SJSA1 (cell line): Measurements from ENCODE around the gene TMEM176A. TPM values are rescaled to one million over a fixed set of nuclear protein-coding genes. Genes with fewer than 3 reads are reported as not detected.

Experiments used
- DNase-seq, 2 experiments: peaks; one replicate each; pipeline ENCODE4 v3.0.0-alpha.2; 2015 to 2020; ENCODE audit warnings: low spot score in 2 of 2, low read depth in 1 of 2
- H3K27ac ChIP-seq: fragments of 250-450 bp; sonication (Bioruptor Pico); 2 replicates; pipeline ENCODE4 v1.5.1; 2020; ENCODE audit warnings: mild to moderate bottlenecking, moderate library complexity
- H3K27me3 ChIP-seq: fragments of 250-450 bp; sonication (Bioruptor Pico); replicated peaks from 2 replicates; pipeline ENCODE4 v1.5.1; 2020; ENCODE audit warnings: mild to moderate bottlenecking, moderate library complexity
- H3K36me3 ChIP-seq: fragments of 250-450 bp; sonication (Bioruptor Pico); 2 replicates; pipeline ENCODE4 v1.5.1; 2020; ENCODE audit warnings: mild to moderate bottlenecking
- H3K4me1 ChIP-seq: fragments of 250-450 bp; sonication (Bioruptor Pico); replicated peaks from 2 replicates; pipeline ENCODE4 v1.6.1; 2021; ENCODE audit warnings: mild to moderate bottlenecking
- H3K4me3 ChIP-seq: fragments of 250-450 bp; sonication (Bioruptor Pico); 2 replicates; pipeline ENCODE4 v1.5.1; 2020; ENCODE audit warnings: mild to moderate bottlenecking
- H3K9me3 ChIP-seq: fragments of 250-450 bp; sonication (Bioruptor Pico); replicated peaks from 2 replicates; pipeline ENCODE4 v1.5.1; 2020; ENCODE audit warnings: mild to moderate bottlenecking
- total RNA-seq: library from RNA; depleted of rRNA; stranded (reverse); fragments of >200 nt; shearing (Covaris generic); gene quantifications from 2 replicates; pipeline ENCODE4 v1.2.3, GENCODE V29; 2014

TMEM176A gene
- total RNA-seq, 1 experiment from 2014 or later: not detected

- H3K4me1 ChIP-seq: no peaks in the 10 kb centered on the region
- H3K36me3 ChIP-seq: no peaks in the 10 kb centered on the region
- no peak overlapping the region for H3K27ac ChIP-seq
- no peak overlapping the region for H3K4me3 ChIP-seq
- H3K27me3 ChIP-seq: 0 out of 2 replicates have a peak, but pooled peaks cover 4% of the 10 kb centered on the region
- no peak for DNase-seq
- no peaks in the 10 kb centered on the region for H3K9me3 ChIP-seq
These were observed 18.4 kb downstream of the TMEM176A start for GRCh38 chr7:150818971-150819370.

- Histone ChIP-seq H3K4me3 (no peak overlapping the region), H3K27me3 (0 out of 2 replicates have a peak, but pooled peaks cover 4% of the 10 kb centered on the region), H3K36me3 (no peaks in the 10 kb centered on the region), H3K9me3 (no peaks in the 10 kb centered on the region), H3K27ac (no peak overlapping the region), H3K4me1 (no peaks in the 10 kb centered on the region)
- DNase-seq: no peak
These were observed 19.6 kb downstream of the TMEM176A start for GRCh38 chr7:150820148-150820547.

- H3K27ac ChIP-seq: no peak overlapping the region
- H3K4me1 ChIP-seq: no peaks in the 10 kb centered on the region
- no peaks in the 10 kb centered on the region for H3K9me3 ChIP-seq
- DNase-seq: no peak
- H3K4me3 ChIP-seq: no peak overlapping the region
- peaks cover 4% of the 10 kb centered on the region; the same call in 1 of the 2 replicates for H3K27me3 ChIP-seq
- H3K36me3 ChIP-seq: no peaks in the 10 kb centered on the region
These were observed 20.1 kb downstream of the TMEM176A start for GRCh38 chr7:150820578-150821198.

- H3K27ac ChIP-seq: no peak overlapping the region
- H3K36me3 ChIP-seq: no peaks in the 10 kb centered on the region
- H3K4me1 ChIP-seq: no peaks in the 10 kb centered on the region
These were observed 22.5 kb downstream of the TMEM176A start for GRCh38 chr7:150823043-150823442.

GRCh38 chr7:150823484-150824126 lies 23.0 kb downstream of the TMEM176A start:
- Histone ChIP-seq H3K4me3 (no peak overlapping the region), H3K27ac (no peak overlapping the region), H3K9me3 (no peaks in the 10 kb centered on the region), H3K36me3 (no peaks in the 10 kb centered on the region), H3K4me1 (no peaks in the 10 kb centered on the region), H3K27me3 (peaks cover 4% of the 10 kb centered on the region; the same call in 1 of the 2 replicates)
- no peak for DNase-seq

More at GRCh38 chr7:150823043-150823442, 22.5 kb downstream of the TMEM176A start:
- Histone ChIP-seq H3K4me3 (no peak overlapping the region), H3K27me3 (peaks cover 4% of the 10 kb centered on the region; the same call in 1 of the 2 replicates), H3K9me3 (no peaks in the 10 kb centered on the region)
- DNase-seq: no peak

DNA sequence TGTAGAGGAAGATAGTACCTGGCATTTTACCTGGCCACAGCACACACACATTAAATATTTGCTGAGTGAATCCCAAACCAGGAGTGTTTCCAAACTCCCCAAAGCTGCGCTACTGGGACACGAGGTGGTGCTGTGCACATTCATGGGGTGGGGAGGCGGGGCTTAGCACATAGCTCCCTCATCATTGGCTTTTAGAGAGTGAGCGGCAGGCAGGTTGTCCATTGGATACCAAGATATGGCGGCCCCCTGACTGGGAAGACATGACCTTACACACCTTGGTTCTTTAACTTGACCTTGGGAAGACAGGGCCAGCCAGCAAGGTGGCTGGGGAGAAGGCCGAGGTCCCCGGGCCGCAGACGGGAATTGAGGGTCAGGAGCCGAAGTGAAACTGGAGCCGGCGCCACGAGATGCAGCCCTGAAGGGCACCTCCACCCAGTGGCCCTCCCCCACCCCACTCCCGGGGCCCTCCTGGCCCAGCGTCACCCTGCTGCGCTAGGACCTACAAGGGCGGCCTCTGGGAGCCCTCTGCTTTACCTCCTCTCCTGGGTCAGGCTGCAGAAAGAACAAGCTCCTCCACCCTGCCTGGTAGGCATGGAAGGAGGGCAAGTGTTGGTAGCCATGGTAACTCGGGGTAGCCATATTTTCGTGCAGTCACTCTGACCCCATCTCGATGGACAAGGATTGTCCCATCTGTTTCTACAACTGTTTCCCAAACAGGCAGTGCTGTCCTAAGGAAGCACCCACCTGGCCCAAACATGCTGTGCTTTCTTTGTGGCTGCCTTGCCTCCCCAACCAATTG lies 24.0 kb downstream of the TMEM176A start:
- H3K36me3 ChIP-seq: no peaks in the 10 kb centered on the region
- no peaks in the 10 kb centered on the region for H3K4me1 ChIP-seq
- no peak for DNase-seq
- no peak overlapping the region for H3K4me3 ChIP-seq
- H3K27ac ChIP-seq: no peak overlapping the region
- H3K27me3 ChIP-seq: peaks cover 4% of the 10 kb centered on the region; the same call in 1 of the 2 replicates
- no peaks in the 10 kb centered on the region for H3K9me3 ChIP-seq

DNA sequence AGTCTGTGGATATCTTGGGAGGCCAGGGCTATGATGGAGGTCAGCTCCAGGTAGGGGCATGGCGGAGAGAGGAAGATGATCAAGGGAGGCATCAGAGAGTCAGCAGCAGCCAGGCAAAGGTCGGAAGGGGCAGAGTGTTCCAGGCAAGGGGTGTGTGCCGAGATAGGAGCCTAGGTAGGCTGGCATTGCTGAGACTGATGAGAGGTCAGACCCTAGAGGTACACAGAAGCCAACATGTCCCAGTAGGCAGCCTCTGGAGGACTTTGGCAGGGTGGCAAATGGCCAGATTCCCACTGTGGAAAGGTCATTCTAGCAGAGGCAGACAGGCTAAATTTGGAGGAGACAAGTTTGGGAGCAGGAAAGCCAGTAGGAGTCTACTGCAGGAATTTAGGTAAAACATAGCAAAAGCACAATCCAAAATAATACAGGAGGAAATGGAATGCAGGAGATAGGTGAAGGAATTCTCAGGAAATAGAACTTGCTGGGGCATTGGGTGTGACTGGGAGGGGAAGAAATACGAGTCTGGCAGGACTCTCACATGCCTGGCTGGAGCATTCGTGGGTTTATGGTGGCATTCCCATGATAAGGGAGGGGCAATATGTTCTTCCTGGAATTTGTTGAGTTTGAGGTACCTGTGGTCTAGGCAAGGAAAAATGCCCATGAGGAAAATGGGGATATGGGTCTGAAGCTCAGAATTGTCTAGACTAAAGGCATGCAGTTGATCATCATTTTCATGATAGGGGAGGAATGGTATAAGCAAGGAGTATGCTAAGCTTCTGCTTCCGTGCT lies 25.7 kb downstream of the TMEM176A start:
- Histone ChIP-seq H3K9me3 (no peaks in the 10 kb centered on the region), H3K27ac (no peak overlapping the region), H3K4me3 (no peak overlapping the region), H3K27me3 (peaks cover 4% of the 10 kb centered on the region; the same call in 1 of the 2 replicates), H3K4me1 (no peaks in the 10 kb centered on the region), H3K36me3 (no peaks in the 10 kb centered on the region)
- no peak for DNase-seq

- DNase-seq: no peak
- Histone ChIP-seq H3K27ac (no peak overlapping the region), H3K36me3 (no peaks in the 10 kb centered on the region), H3K4me1 (no peaks in the 10 kb centered on the region), H3K9me3 (no peaks in the 10 kb centered on the region), H3K27me3 (no peaks in the 10 kb centered on the region; the same call in 1 of the 2 replicates), H3K4me3 (no peak overlapping the region)
These were observed 27.8 kb downstream of the TMEM176A start for GRCh38 chr7:150828384-150828783.

DNA sequence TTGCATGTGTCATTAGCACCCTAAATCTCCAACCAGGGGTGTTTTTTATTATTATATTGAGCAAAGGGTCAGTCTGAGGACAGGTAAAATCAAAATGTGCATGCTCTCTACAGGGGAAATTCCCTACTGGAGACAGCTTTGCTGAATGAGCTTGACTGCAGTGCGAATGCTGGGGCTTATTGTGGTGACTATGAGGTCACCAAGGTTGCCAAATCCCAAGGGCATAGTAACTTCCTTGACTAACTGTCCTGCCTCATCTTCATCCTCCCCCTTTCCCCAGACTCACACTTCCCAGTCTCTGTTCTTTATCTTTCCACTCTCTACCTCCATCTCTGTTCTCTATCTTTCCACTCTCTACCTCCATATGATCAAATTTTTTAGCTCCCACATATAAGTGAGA lies 28.9 kb downstream of the TMEM176A start:
- no peaks in the 10 kb centered on the region for H3K36me3 ChIP-seq
- H3K27me3 ChIP-seq: no peaks in the 10 kb centered on the region; the same call in 1 of the 2 replicates
- H3K9me3 ChIP-seq: no peaks in the 10 kb centered on the region
- H3K27ac ChIP-seq: no peak overlapping the region
- DNase-seq: no peak
- no peaks in the 10 kb centered on the region for H3K4me1 ChIP-seq
- no peak overlapping the region for H3K4me3 ChIP-seq

- Histone ChIP-seq H3K4me3 (no peak overlapping the region), H3K27me3 (no peaks in the 10 kb centered on the region; the same call in 1 of the 2 replicates), H3K36me3 (no peaks in the 10 kb centered on the region), H3K4me1 (no peaks in the 10 kb centered on the region), H3K9me3 (no peaks in the 10 kb centered on the region), H3K27ac (no peak overlapping the region)
- DNase-seq: no peak
These were observed 30.4 kb downstream of the TMEM176A start for GRCh38 chr7:150830937-150831336.

- Histone ChIP-seq H3K4me1 (no peaks in the 10 kb centered on the region), H3K27me3 (no peaks in the 10 kb centered on the region), H3K36me3 (no peaks in the 10 kb centered on the region), H3K9me3 (no peaks in the 10 kb centered on the region), H3K27ac (no peak overlapping the region), H3K4me3 (no peak overlapping the region)
- DNase-seq: no peak
These were observed 31.3 kb downstream of the TMEM176A start for GRCh38 chr7:150831851-150832250.

GRCh38 chr7:150835019-150835418 lies 34.5 kb downstream of the TMEM176A start:
- H3K9me3 ChIP-seq: no peaks in the 10 kb centered on the region
- no peak for DNase-seq
- H3K4me3 ChIP-seq: no peak overlapping the region
- H3K36me3 ChIP-seq: no peaks in the 10 kb centered on the region
- no peak overlapping the region for H3K27ac ChIP-seq
- peaks cover 3% of the 10 kb centered on the region; the same call in 1 of the 2 replicates for H3K27me3 ChIP-seq
- no peaks in the 10 kb centered on the region for H3K4me1 ChIP-seq

- no peaks in the 10 kb centered on the region for H3K4me1 ChIP-seq
- H3K4me3 ChIP-seq: no peak overlapping the region
- H3K36me3 ChIP-seq: no peaks in the 10 kb centered on the region
- DNase-seq: no peak
- H3K9me3 ChIP-seq: no peaks in the 10 kb centered on the region
- H3K27ac ChIP-seq: no peak overlapping the region
- peaks cover 9% of the 10 kb centered on the region; the same call in 1 of the 2 replicates for H3K27me3 ChIP-seq
These were observed 35.2 kb downstream of the TMEM176A start for GRCh38 chr7:150835702-150836280.
